ENCODE results near the gene ZNF362.
"Not testable (repeated sequence)": the region's sequence is repeated elsewhere in the genome, so short reads cannot be mapped to it uniquely, and the experiment has no call there.

ZNF362 gene

GRCh38 chr1:33306653-33307493 lies 50.6 kb downstream of the ZNF362 start:
- no peak for DNase-seq (ENCODE audit: low spot score)

- DNase-seq (ENCODE audit: low spot score): no peak
Observed at GRCh38 chr1:33307494-33307864, 51.2 kb downstream of the ZNF362 start.

GRCh38 chr1:33309351-33309750 lies 53.1 kb downstream of the ZNF362 start:
- not testable (repeated sequence) for DNase-seq (ENCODE audit: low spot score)

GRCh38 chr1:33310702-33311101 lies 54.4 kb downstream of the ZNF362 start:
- DNase-seq (ENCODE audit: low spot score): no peak

GRCh38 chr1:33311706-33312412 lies 55.6 kb downstream of the ZNF362 start:
- no peak for DNase-seq (ENCODE audit: low spot score)

- no peak for DNase-seq (ENCODE audit: low spot score)
Observed at GRCh38 chr1:33312413-33312749, 56.1 kb downstream of the ZNF362 start.

- no peak for DNase-seq (ENCODE audit: low spot score)
Observed at GRCh38 chr1:33314416-33314815, 58.1 kb downstream of the ZNF362 start.

GRCh38 chr1:33316601-33317000 lies 60.3 kb downstream of the ZNF362 start:
- DNase-seq (ENCODE audit: low spot score): no peak

- DNase-seq (ENCODE audit: low spot score): no peak
Observed at GRCh38 chr1:33317354-33317753, 61.1 kb downstream of the ZNF362 start.

GRCh38 chr1:33317946-33318345 lies 61.7 kb downstream of the ZNF362 start:
- DNase-seq (ENCODE audit: low spot score): no peak

- no peak for DNase-seq (ENCODE audit: low spot score)
Observed at GRCh38 chr1:33319186-33319948, 63.1 kb downstream of the ZNF362 start.

- DNase-seq (ENCODE audit: low spot score): no peak
Observed at GRCh38 chr1:33319949-33320618, 63.8 kb downstream of the ZNF362 start.

GRCh38 chr1:33320619-33321165 lies 64.4 kb downstream of the ZNF362 start, which contains the start of gene A3GALT2:
Gene A3GALT2 (minus strand): TSS chr1:33321098. CDS start chr1:33321098, 0 bp downstream.
- no peak for DNase-seq (ENCODE audit: low spot score)

GRCh38 chr1:33321178-33321577 lies 64.9 kb downstream of the ZNF362 start:
- DNase-seq (ENCODE audit: low spot score): no peak

- DNase-seq (ENCODE audit: low spot score): no peak
Observed at GRCh38 chr1:33322109-33322508, 65.8 kb downstream of the ZNF362 start.

GRCh38 chr1:33322870-33323585 lies 66.7 kb downstream of the ZNF362 start:
- DNase-seq (ENCODE audit: low spot score): no peak

- no peak for DNase-seq (ENCODE audit: low spot score)
Observed at GRCh38 chr1:33323663-33324477, 67.6 kb downstream of the ZNF362 start.

GRCh38 chr1:33324677-33325575 lies 68.6 kb downstream of the ZNF362 start:
- DNase-seq (ENCODE audit: low spot score): no peak

GRCh38 chr1:33326785-33327184 lies 70.5 kb downstream of the ZNF362 start:
- no peak for DNase-seq (ENCODE audit: low spot score)

Measured in HuH-7.5 (cell line).